Esophagus squamous epithelium (tissue), 5 donors: ENCODE measurements around the gene DAZAP1. TPM values are rescaled to one million over a fixed set of nuclear protein-coding genes. Genes with fewer than 3 reads are reported as not detected.
A peak's percentile ranks its signal among the peaks of the same experiment; 100 is the strongest.
"Not testable (repeated sequence)": the region's sequence is repeated elsewhere in the genome, so short reads cannot be mapped to it uniquely, and the experiment has no call there.

ENCODE experiments used
- DNase-seq: peaks from one replicate; lab custom pipeline; 2025; lab: John Stamatoyannopoulos, UW
- H3K27ac ChIP-seq, 4 donors: fragments of 200-600 bp; sonication (generic); one replicate each; pipeline ENCODE4 v1.5.1; 2016 to 2019; ENCODE audit warnings: mild to moderate bottlenecking in 1 of 4
- H3K27me3 ChIP-seq, 4 donors: fragments of 200-600 bp; sonication (generic); 1 replicate in 3 of 4; 2 replicates in 1 of 4; pipeline versions ENCODE4 v1.5.1 to v1.6.0; 2017 to 2021; ENCODE audit warnings: antibody characterized with exemption in 1 of 4
- H3K36me3 ChIP-seq, 3 donors: fragments of 200-600 bp; sonication (generic); one replicate each; pipeline ENCODE4 v1.5.1; 2016 to 2019
- H3K4me1 ChIP-seq, 3 donors: fragments of 200-600 bp; sonication (generic); one replicate each; pipeline ENCODE4 v1.5.1; 2017 to 2019
- H3K4me3 ChIP-seq, 4 donors: fragments of 200-600 bp; sonication (generic); 1 replicate in 3 of 4; 2 replicates in 1 of 4; pipeline ENCODE4 v1.5.1; 2016 to 2019; ENCODE audit warnings: mild to moderate bottlenecking in 2 of 4, moderate library complexity in 1 of 4
- H3K9me3 ChIP-seq, 3 donors: fragments of 200-600 bp; sonication (generic); one replicate each; pipeline ENCODE4 v1.5.1; 2016 to 2019
- POLR2A ChIP-seq, 4 donors: fragments of 450-650 bp; IDR thresholded peaks; one replicate each; pipeline ENCODE4 v1.6.1; 2017; ENCODE audit warnings: antibody characterized with exemption in 4 of 4, mild to moderate bottlenecking in 4 of 4, moderate library complexity in 3 of 4
- WGBS, 2 donors: methylation state at CpG; one replicate each; pipeline ENCODE4 v1.1.5; 2018; 5-methylcytosine and 5-hydroxymethylcytosine counted together
- intact Hi-C: fragments of 100-400 bp; cut with DNase I; formaldehyde crosslinking; loops from one replicate; pipeline ENCODE4 v1.15.0; 2022
- total RNA-seq, 4 donors: library from RNA; depleted of rRNA; stranded (reverse); fragments of >200 nt; gene quantifications; one replicate each; pipeline ENCODE4 v1.1.0, GENCODE V29; 2016
- TF ChIP-seq, protein P1 (sequence below), 6 experiments: fragments of 450-650 bp in 4 of 6; fragments of 200-600 bp in 2 of 6; sonication (generic) in 2 of 6; IDR thresholded peaks; one replicate each; pipeline ENCODE4 v1.5.1; 2016 to 2019; ENCODE audit warnings: antibody characterized with exemption in 6 of 6, mild to moderate bottlenecking in 4 of 6, moderate library complexity in 4 of 6
- donor health status: DM: yes; HTN: yes; CAD: no.

The DAZAP1 gene
- total RNA-seq, 4 donors from 2014 or later: 60.2 to 76.0 (median 69.0) TPM

DNA sequence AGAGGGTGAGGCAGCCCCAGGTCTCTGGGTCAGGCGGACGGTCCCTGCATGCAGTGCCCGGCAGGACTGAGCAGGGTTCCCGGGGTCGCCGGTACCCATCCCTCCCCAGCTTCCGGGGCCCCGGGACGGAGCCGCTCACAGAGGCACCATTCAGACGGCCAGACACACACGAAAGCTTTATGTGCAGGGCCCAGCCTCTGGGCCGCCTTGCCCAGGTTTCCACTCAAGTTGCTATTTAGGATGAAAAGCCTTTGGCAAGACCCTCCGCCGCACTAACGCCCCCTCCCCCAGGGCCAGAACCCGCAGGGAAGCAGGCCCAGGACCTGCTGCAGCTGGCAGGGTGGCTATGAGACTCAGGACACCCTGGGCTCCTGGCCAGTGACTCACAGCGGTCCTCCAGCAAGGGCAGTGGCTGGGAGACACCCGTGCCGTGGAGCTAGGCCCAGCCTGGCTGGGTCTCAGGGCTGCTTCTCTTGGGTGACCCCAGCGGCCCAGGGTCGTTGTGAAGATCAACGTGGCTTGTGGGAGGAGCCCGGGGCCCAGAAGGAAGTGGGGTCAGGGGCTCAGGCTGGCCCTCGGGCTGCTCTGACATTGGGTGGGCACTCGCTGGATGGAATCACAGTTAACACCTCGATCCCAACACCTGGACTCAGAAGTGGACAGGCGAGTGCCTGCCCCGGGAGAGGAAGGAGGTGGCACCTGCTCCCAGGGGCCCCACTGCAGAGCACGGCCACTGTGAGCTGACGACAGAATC, 66.8 kb downstream of the DAZAP1 start:
- WGBS, 2 donors: 67 to 76% methylated on average over 4 to 18 of the region's 31 CpGs
- peaks cover 37 to 68% (median 38%) of the 10 kb centered on the region in 3 donors for H3K4me1 ChIP-seq
- intact Hi-C loops: no loop called here

DNA sequence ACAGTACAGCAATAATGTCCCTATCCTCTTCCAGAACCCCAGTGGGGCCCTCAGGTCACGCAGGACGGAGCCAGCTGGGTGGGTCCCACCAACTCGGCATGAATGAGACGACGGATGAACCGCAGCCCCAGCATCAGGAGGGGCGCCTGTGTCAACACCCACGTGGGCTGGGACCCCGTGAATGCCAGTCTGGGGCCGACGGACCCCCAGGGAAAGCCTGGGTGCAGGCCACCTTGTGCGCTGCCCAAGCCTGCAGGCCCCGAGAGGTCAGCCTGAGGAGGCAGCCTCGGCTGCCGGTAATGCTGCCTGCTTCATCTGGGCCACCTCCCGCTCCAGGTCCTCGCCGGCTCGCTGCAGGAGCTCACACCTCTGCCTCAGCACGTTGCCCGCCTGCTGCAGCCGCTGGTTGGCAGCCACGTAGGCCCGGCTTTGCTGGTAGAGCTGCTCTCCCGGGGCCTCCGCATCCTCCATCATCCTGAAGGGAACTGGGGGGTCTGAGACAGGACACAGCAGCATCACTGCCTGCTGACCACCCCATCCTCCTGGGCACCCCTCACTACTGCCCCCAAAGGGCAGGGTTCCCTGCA, 67.5 kb downstream of the DAZAP1 start:
- TF ChIP-seq, protein P1, sequence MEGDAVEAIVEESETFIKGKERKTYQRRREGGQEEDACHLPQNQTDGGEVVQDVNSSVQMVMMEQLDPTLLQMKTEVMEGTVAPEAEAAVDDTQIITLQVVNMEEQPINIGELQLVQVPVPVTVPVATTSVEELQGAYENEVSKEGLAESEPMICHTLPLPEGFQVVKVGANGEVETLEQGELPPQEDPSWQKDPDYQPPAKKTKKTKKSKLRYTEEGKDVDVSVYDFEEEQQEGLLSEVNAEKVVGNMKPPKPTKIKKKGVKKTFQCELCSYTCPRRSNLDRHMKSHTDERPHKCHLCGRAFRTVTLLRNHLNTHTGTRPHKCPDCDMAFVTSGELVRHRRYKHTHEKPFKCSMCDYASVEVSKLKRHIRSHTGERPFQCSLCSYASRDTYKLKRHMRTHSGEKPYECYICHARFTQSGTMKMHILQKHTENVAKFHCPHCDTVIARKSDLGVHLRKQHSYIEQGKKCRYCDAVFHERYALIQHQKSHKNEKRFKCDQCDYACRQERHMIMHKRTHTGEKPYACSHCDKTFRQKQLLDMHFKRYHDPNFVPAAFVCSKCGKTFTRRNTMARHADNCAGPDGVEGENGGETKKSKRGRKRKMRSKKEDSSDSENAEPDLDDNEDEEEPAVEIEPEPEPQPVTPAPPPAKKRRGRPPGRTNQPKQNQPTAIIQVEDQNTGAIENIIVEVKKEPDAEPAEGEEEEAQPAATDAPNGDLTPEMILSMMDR (IDR thresholded peaks at IDR 0.05): no peak
- no peak for TF ChIP-seq POLR2A (IDR thresholded peaks at IDR 0.05)
- WGBS, 2 donors: 81% methylated on average over 7 of the region's 26 CpGs; no CpG with 5 or more reads in 1 of the 2 donors
- no peaks in the 10 kb centered on the region for H3K9me3 ChIP-seq
- no peak for DNase-seq
- H3K27ac ChIP-seq: no peak overlapping the region
- intact Hi-C loops: no loop called here
- peaks cover 5 to 52% (median 25%) of the 10 kb centered on the region in 4 donors for H3K27me3 ChIP-seq
- H3K36me3 ChIP-seq: peaks cover 0 to 31% (median 0%) of the 10 kb centered on the region in 3 donors
- H3K4me1 ChIP-seq: peaks cover 31 to 68% (median 34%) of the 10 kb centered on the region in 3 donors
- no peak overlapping the region for H3K4me3 ChIP-seq

More for the DNA sequence above, 66.8 kb downstream of the DAZAP1 start:
- Histone ChIP-seq H3K27me3 (peaks cover 8 to 59% (median 26%) of the 10 kb centered on the region in 4 donors), H3K36me3 (peaks cover 0 to 31% (median 0%) of the 10 kb centered on the region in 3 donors), H3K9me3 (no peaks in the 10 kb centered on the region), H3K27ac (no peak overlapping the region), H3K4me3 (no peak overlapping the region)
- TF ChIP-seq POLR2A (IDR thresholded peaks at IDR 0.05): no peak
- TF ChIP-seq, protein P1 (IDR thresholded peaks at IDR 0.05): no peak
- DNase-seq: no peak

DNA sequence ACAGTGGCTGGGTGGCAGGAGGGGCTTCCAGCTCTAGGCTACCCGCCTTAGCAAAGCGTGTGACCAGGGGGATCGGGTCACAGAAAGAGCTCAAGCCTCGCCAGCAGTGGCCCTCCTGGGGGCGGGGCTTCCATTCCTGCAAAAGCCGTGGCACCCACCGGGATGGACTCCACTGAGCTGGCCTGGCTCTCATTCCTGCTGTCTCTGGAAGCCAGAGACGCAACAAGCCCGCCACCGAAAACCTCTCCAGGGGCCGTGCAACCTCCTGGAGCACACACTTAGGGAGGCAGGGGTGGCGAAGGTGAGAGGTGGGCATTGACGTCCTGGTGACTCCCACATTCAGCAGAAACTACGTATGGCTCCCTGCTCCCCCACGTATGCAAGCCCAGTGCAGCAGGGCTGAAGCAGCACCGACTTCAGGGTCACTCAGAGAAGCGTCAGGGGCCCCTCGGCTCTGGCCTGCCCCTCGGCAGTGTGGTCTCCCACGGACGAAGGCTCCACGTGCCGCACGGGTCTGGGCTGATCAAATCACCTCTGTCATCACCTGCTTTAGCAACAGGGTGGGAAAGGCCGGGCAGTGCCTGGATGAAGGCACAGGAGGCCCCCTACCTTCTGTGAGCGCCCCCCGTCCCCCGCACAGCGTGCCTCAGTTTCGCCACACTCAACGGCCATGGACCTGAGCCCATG, 68.5 kb downstream of the DAZAP1 start:
- Histone ChIP-seq H3K27me3 (peaks cover 0 to 42% (median 19%) of the 10 kb centered on the region in 4 donors), H3K4me3 (no peak overlapping the region), H3K9me3 (no peaks in the 10 kb centered on the region), H3K4me1 (peaks cover 21 to 60% (median 23%) of the 10 kb centered on the region in 3 donors), H3K36me3 (peaks cover 0 to 31% (median 0%) of the 10 kb centered on the region in 3 donors), H3K27ac (no peak overlapping the region)
- DNase-seq: no peak
- intact Hi-C loops: no loop called here
- 91% methylated on average over 11 of the region's 31 CpGs; no CpG with 5 or more reads in 1 of the 2 donors for WGBS, 2 donors
- TF ChIP-seq POLR2A (IDR thresholded peaks at IDR 0.05): no peak
- TF ChIP-seq, protein P1 (IDR thresholded peaks at IDR 0.05): no peak

DNA sequence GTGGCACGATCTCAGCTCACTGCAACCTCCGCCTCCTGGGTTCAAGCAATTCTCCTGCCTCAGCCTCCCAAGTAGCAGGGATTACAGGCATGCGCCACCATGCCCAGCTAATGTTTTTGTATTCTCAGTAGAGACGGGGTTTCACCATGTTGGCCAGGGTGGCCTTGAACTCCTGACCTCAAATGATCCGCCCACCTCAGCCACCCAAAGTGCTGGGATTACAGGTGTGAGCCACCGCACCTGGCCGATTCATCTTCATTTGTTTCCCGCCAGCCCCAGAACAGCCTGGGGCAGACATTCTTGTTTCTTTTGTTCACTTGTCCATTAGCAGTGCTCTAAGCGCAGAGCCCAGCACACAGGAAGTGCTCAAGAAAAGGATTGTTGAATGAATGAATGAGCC, 69.7 kb downstream of the DAZAP1 start:
- H3K9me3 ChIP-seq, DNase-seq, intact Hi-C loops, H3K4me3 ChIP-seq: not testable (repeated sequence)
- Histone ChIP-seq H3K27ac (peak overlapping the region in 1 of 4 donors; percentile 4), H3K27me3 (peaks cover 0 to 30% (median 9%) of the 10 kb centered on the region in 4 donors), H3K36me3 (peaks cover 0 to 31% (median 0%) of the 10 kb centered on the region in 3 donors), H3K4me1 (peaks cover 10 to 48% (median 15%) of the 10 kb centered on the region in 3 donors)
- 61 to 88% methylated on average over 8 to 9 of the region's 9 CpGs for WGBS, 2 donors

DNA sequence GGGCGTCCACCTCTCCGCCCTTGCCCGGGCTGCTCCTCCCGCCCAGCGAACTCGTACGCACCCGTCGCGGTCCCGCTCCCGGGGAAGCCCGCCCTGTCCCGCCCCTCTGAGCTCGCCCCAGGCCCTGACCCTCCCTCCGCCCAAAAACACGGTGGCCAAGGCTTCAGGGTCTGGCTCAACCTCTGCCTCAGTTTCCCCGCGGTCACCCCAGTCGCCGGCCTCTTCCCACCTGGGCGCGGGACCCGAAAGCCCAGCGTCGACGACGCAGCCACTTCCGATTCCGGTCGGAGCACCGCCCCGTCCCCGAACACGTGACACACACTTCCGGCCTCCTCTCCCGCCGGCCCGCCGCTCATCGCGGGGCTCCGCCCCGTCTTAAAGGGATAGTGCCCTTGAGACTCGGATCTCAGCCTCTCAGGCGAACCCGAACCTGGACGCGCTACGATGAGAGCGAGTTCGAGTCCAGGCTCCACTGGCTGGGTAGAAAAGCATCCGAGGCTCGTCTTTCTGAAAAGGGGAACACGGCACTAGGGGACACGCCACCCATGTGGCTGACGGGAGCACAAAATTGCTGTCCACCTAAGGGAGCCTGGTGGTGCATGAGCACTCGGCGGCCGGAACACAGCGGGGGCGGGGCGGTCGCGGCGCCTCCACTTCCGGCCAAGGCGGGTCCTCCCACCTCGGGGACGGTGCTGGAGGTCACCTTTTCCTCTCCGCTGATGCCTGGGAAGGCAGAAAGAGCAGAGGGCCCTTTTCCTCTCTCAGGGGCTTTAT, 71.7 kb downstream of the DAZAP1 start, which contains the start of gene C19orf25:
Gene C19orf25 (minus strand): TSS at position 282 of the 774 bp plus-strand sequence. CDS start 312 bp downstream, outside the sequence.
- 4 to 8% methylated on average over 5 to 6 of the region's 71 CpGs for WGBS, 2 donors
- peak in 3 of 4 donors; percentile 39 to 74 (median 44) for TF ChIP-seq POLR2A (IDR thresholded peaks at IDR 0.05)
- TF ChIP-seq, protein P1 (IDR thresholded peaks at IDR 0.05): peak in 2 of 6 experiments; percentile 3 to 28

More for the DNA sequence above, 71.7 kb downstream of the DAZAP1 start, which contains the start of gene C19orf25:
- Histone ChIP-seq H3K4me3 (peak within 1 kb of the TSS; percentile 54 to 99 (median 94)), H3K36me3 (peaks cover 0 to 31% (median 0%) of the 10 kb centered on the region in 3 donors), H3K9me3 (no peaks in the 10 kb centered on the region), H3K27ac (peak within 1 kb of the TSS; percentile 78 to 92 (median 87)), H3K4me1 (peaks cover 10 to 37% (median 15%) of the 10 kb centered on the region in 3 donors), H3K27me3 (peaks cover 0 to 9% (median 0%) of the 10 kb centered on the region in 4 donors)
- intact Hi-C loops: no loop called here
- peak; percentile 56 for DNase-seq
